Globus pallidus (tissue), 1 donor: ENCODE data around the gene ABLIM1.

Source experiments
- DNase-seq: peaks from one replicate; pipeline ENCODE4 v3.0.0-alpha.2; 2015; ENCODE audit warnings: low spot score

The ABLIM1 gene

DNA sequence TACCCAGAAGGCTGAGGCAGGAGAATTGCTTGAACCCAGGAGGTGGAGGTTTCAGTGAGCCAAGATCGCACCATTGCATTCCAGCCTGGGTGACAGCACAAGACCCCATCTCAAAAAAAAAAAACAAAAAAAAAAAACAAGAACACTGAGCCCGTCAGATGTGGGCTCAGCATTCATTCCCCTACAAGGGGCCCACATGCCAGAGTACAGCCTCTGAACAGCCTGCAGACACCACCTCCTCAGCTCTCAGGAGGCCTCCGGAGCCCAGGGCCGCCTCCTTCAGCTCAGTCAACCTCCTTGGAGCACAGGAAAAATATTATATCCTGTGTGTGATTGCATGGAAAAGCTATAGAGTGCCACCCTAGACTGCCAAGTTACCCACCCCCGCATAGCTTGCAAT lies 112.3 kb downstream of the ABLIM1 start:
- no peak for DNase-seq

DNA sequence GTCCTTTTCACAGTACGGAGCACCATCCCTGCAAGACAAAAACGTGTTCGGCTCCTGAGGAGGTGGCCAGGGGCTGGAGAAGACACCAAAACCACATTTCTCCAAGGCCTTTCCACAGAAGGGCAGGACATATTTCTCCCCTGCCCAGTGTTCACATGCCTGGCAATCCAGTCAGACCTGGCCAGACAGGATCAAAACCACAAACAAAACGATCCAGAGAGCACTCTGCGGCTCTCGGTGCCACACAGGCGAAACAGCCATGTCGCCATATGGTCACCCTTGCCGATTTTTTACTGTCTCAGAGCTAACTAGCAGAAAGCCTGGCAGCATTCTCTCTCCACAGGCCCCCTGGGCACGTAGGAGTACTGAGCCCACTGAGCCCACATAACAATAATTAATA lies 113.0 kb downstream of the ABLIM1 start:
- no peak for DNase-seq

DNA sequence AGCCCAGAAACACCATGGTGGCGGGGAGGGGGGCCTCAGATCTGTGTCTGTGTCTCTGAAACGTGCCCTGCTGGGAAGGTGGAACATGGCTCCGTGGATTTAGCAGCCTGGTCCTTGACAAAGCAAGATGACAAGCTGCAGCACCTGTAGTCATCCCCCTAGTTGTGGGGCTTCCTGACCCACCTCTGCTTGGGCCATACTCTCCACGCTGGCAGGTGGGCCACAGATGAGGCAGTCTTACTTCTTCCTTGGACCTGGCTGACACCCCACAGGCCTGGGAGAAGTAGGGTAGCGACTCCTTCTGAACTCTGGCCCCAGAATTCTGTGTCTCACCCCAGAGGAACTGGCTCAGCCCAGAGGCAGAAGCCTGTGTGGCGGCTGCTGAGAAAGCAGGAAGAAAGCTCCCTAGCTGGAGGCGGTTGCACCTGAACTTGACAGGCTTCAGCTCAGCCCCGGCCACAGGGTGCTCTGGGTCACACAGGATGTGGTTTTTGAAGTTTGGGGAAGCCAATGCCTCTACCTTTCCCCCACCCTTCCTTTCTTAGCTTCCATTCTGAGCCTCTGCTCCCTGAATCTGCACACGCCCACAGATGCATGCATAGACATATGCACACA lies 113.9 kb downstream of the ABLIM1 start:
- DNase-seq: no peak

DNA sequence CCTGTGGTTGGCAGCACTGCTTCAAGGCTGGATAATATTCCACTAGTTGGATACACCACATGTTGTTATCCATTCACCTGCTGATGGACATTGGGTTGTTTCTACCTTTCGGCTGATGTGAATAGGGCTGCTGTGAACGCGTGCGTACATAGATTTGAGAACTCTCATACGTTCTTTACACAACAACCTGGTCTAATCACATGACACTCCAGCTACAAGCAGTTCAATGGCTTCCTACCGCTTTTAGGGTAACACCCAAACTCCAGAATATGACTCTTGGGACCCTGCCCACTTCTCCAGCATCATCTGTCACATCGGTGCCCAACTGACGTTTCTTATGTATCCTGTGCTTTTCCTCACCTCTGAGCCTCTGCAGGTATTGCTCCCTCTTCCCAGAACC lies 114.6 kb downstream of the ABLIM1 start:
- DNase-seq: no peak

DNA sequence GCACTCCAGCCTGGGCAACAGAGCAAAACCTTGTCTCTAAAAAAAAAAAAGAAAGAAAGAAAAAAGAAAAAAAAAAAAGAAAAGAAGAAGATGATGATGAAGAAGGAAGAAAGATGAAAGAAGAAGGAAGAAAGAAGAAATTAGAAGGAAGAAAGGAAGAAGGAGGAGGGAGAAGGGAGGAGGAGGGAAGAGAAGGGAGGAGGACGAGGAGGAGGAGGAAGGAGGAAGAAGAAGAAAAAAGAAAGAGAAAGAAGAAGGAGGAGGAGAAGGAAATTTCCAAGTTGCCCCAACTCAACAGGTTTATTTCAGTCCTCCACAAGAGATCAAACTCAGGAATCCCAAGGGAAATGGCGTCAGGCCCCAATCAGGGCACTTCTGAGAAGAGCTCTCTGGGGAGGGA lies 115.7 kb downstream of the ABLIM1 start:
- no peak for DNase-seq

DNA sequence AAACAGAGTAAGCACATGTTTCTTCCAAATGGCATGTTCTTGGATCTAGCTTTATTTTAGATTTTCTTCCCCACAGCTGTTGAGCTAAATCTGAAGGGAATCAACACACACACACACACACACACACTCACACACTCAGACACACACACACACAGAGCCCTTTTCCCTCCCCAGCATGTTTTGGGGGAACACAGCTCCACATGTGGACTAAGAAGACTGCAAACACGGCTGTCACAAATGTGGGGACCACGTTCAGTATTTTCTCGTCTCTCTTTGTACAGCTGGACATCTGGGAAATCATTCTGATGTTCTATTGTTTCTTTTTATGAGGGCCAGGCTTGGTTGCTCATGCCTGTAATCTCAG lies 116.3 kb downstream of the ABLIM1 start:
- DNase-seq: no peak

DNA sequence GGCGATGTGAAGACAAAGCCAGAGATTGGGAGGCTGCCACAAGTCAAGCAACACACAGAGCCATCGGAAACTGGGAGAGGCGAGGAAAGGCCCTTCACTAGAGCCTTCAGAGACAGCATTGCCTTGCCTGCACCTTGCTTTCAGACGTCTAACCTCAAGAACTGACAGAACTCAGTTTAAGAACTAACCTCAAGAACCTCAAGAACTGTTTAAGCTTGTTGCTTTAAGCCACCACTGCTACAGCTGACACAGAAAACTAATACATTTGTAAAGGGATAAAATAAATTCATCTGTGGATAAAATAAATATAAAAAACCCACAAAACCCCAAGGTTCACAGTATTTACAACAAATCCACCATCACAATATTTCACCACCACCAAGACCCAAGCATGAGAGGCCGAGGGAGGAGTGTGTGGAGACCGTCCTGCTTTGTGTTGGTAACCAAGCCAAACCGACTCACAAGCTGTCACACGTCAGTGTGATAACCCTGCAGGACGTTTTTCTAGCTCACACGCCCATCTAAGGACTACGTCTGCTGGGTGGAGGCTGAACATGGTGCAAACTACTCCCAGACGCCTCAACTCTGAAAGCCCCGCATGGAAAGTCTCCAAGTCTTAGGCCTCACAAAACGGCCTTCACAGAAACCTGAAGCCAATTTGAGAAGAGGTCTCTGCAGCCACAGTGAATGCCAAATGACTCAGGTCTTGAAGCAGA lies 116.8 kb downstream of the ABLIM1 start:
- no peak for DNase-seq

DNA sequence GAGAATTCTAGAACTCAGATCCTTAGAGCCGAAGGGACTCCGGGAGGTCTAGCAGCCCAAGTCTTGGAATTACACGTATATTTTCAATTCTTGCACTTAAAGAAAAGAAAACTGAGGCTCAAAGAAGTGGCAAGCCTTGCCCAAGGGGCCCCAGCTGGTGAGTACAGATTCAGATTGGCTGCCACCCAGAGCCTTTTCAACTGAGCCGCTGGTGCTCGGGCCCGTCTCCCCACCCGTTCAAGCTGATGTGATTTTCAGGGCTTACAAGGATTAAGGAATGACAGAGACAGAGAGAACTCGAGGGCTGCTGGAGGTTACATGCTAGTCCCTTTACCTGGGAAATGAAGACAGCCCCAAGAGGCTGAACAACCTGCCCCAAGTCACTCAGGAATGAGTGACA lies 117.8 kb downstream of the ABLIM1 start:
- no peak for DNase-seq

DNA sequence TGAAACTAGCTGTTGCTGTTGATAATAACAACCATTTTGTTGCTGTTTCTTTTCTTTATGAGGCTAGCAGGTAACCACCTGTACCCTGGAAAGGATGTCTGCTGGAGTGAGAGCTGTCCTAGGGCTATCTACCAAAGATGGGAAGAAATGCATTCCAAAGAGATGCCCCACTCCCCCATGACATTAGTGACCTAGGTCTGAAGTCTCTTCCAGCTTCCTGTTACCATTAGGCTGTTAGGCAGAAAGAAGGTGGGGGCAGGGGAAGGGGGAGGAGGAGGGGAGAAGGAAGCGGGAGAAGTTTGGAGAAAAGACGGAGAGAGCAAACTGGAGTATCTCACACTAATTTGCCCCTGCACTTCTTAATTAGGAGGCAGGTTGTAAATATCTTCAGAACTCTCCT lies 118.5 kb downstream of the ABLIM1 start:
- DNase-seq: no peak

DNA sequence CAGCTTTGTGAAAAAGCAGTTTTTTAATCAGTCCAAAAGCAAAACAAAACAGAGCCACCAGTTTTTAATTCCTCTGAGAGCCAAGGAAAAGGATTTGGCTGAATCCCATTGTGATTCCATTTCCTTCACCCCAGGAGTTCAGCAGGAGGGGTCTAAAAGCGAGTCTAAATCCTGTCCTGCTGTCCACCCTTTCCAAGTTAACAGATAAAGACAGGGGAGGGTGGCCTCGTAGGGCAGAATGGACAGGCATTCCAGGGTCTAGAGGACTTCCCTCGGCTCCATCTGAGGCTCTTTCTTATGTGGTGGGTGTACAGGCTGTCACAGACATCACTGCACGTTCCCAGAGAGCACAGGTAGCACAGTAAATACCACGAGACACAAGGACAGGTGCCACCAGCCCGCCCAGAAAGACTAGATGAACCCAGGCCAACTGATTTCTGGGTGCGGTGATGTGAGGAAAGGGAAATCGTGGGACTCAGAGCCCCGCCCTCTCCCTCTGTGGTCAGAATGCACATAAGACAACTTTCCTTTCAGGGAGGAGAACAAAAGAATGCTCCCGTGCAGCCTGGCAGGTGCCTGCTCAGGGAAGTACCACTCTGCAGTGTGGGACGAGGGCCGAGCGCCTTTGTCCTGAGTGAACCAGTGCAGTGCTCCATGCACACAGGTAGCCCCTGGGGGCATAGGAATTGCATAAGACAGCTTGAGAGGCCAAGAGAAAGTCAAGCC lies 119.7 kb downstream of the ABLIM1 start:
- DNase-seq: no peak

DNA sequence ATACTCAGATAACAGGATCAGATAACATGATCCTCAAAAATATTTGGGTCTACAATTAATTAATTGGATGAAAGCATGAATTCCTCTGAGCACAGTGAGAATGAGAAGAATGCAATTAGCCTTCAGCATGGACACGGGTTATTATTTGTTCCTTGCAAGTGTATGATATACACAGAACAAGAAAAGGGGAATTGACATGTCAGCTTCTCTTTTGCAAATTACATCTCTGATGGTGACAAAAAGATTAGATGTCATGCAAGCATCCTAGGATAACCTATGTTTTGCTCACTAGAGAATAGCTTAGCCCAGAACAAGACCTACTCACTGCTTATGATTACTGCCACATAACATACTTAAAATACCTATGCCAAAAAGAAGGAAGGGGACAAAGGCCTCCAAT lies 120.3 kb downstream of the ABLIM1 start:
- no peak for DNase-seq

DNA sequence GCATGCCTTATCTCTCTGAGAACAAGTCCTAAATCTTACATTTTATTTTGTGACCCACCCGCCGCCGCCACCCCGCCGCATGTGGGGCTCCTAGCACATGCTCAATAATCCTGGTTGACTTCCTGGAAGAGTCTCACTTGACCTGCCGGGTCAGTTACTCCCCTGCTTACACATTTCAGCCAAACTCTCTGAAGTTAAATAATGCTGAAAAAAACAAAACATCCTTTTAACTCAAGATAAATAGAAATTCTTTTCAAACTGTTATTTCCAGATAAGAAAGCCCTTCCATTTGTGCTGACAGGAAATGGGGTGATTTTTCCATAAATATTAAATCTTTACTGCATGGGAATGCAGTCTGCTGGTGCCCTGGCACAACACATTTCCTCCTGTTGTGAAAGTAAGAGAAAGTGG lies 123.5 kb downstream of the ABLIM1 start:
- DNase-seq: no peak

DNA sequence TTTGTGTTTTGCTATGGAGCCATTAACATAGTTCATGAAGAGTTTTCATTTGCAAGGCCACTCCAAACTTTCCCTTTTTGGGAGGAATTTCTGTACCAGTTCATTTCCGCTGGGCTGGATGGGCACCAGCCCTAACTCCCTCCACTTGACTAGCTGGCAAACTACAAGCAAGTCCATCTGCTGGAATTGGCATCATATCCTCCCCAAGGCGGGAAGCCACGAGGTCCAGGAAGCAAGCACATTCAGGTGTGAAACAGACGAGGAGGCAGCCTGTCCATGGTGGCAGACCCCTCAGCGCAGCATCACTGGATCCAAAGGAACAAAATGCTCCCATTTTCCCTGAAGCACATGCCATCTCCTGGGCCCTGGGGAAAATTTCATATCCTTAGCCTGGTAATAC lies 125.8 kb downstream of the ABLIM1 start:
- no peak for DNase-seq

DNA sequence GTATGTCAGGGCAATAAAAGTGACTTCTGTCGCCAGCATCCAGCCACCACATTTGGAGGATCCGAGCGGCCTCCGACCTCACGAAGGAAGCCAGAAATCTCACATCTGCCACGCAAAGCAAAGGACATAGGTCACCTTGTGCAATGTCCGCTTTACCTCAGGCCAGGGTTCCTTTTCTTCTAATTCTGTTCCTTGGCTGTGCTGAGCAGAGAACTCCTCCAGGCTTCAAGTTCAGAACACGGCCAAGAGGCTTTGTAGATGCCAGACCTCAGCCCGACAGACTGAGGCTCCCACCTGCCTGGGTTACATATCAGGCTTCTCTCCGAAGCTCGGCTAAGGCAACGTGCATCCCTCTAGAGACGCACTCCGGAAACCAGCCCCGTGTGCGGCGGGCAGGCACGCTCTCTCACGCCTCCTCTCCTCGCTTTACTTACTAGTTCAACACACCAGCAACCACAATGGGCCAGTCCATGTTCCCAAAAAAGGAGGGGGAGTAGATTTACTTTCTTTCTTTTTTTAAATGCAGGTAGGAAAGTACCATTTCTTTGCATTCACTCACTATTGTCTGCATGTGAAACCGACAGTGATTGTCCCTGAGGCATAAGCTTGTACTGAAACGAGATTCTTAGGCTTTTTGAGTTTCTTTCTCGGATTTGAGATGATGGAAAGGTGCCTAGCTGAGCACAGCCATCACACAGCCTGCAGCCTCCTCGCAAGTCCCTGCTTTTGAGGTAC lies 131.4 kb downstream of the ABLIM1 start:
- DNase-seq: no peak

DNA sequence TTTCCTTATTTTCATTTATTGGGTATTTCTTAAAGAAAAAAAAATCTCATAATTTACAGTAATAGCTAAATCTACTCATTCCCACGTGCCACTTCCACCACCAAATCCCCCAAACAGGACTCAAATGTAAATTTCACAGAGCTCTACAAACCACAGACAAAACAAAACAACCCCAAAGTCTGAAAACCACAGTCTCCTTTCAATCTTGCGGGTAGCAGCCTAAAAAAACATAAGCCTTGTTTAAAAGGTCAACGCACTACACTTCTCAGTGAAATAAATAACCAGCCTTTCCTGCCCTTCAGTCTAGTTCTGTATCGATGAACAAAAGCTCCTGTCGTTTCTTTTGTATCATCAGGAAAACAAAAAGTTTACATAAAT lies 132.0 kb downstream of the ABLIM1 start:
- no peak for DNase-seq

DNA sequence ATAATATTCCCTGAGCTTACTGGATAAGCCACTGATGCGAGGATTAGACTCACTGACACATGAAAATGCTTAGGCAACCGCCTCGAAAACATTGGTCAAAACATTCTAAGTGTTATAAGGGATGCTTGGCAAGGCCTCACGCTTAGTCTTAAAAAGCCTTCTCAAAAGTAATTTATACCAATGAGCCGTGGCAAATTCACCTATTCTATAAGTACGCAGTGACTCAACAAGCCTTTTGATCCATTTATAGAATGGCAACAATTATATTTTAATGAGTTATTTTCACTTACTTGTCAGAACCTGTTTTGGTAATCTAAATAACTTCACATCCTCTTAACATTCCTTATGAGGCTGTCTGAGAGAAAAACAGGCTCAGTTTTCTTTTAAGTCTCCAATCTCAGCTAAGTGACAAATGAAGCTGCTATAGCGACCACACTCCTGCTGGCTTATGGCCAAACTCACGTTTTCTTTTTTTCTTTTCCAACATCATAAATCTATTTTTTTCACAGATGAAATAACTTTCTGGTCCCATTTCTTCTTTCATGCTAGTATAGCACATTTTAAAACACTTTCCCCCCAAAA lies 132.6 kb downstream of the ABLIM1 start:
- no peak for DNase-seq

DNA sequence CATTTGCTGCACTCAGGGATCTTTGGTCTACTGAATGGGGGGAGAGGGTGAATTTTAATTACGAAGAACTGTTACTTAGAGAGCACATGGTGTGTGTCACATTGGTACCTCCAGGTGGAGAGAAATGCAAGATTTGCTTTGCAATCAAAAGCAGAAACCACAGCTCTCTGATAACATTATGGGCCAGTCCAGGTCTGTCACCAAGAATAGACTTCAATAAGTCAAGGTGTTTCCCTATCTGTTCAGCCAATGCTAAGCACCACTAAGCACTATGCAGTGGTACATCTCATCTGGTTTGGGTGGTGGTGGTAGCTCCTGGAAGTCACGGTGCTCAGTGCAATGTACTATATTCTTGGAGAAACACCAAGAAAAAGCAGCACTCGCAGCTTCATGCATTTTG lies 134.2 kb downstream of the ABLIM1 start:
- no peak for DNase-seq

DNA sequence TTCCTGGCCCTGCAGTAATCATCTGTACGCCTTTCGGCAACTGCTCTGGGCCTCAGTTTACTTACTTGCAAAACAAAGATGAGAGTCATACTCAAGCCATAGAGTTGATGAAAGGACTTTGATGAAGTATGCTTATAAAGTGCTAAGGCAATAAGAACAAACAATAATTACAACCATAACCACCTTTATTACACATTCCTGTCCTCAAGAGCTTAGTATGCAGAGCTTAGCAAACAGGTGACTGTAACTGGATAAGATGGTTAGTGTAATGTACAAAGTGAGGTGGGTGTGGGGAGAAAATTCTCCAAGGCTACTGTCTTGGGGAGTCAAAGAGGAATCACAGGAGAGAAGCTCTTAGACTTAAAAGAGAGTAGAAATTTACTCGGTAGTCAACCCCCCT lies 136.8 kb downstream of the ABLIM1 start:
- DNase-seq: no peak

DNA sequence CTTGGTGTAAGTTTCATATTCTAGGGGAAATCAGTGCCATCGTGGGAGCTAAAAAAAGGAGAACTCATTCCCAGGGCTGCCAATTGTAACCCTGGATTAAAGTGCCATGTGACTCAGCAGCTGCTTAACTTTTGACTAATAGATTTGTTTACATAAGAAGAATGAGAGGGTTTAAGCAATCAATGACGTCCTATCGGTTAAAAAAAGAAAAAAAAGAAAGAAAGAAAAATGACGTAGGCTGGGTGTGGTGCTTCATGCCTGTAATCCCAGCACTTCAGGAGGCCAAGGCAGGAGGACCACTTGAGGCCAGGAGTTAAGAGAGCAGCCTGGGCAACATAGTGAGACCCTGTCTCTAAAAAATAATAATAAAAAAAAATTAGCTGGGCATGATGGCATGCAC lies 137.6 kb downstream of the ABLIM1 start:
- DNase-seq: no peak

DNA sequence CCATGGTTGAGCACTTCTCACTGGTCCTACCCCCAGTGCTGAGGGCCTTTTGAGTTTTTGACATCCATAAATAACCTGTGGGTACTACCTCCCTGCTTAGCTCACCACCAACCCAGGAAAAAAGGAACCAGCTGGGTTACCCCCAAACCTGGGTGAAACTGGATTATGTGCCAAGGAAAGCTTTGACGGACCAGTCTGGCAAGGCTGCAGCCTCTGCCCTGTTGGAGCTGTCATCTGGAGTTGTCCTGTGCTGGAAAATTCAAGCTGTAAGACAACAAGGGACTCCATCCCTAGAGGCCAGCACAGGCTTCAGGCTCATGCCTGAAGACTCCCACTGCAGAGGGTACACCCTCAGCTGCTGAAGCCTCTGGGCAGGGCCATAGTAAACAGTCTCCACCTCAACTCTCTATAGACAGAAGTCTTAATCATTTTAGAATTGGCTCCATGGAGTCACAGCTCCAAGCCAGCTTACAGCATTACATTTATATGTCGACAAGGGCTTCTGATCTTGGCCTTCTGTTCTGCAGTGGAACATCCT lies 138.2 kb downstream of the ABLIM1 start:
- DNase-seq: no peak

DNA sequence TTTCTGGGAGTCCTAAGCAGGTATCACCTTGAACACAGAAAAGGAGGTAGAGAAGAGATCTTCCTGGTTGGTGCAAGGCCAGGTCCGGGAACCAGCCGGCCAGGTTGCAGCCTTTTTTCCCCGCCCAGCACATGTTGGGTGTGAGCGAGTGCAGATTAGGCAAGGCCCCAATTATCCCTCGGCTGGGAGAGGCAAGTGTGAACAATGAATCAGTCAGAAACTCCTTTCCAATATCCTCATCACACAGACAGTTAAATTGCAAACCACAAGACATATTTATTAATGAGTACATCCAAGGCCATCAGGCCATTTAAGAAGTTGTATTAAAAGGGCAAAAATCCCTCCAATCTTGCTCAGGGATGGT lies 138.8 kb downstream of the ABLIM1 start:
- no peak for DNase-seq
